K562 (cell line): Measurements from ENCODE around the gene FAAP100. TPM values are rescaled to one million over a fixed set of nuclear protein-coding genes. Genes with fewer than 3 reads are reported as not detected.

Source experiments
- E2F5 ChIP-seq: sonication (generic); formaldehyde crosslinking; IDR thresholded peaks from 2 replicates; pipeline ENCODE4 v1.8.0; 2022; ENCODE audit warnings: mild to moderate bottlenecking, missing genetic modification reagents
- EP400 ChIP-seq: fragments of 450-650 bp; IDR thresholded peaks from 2 replicates; pipeline ENCODE4 v1.6.1; 2017; ENCODE audit warnings: antibody characterized with exemption, mild to moderate bottlenecking, moderate library complexity
- GTF3C2 ChIP-seq: IDR thresholded peaks from 3 replicates; pipeline ENCODE4 v1.6.1; 2011; ENCODE audit warnings: borderline replicate concordance, mild to moderate bottlenecking, moderate library complexity; ENCODE audit not compliant: insufficient read length; ENCODE audit errors: extremely low read depth
- HMBOX1 ChIP-seq: sonication (generic); IDR thresholded peaks from 2 replicates; pipeline ENCODE4 v1.6.1; 2016
- HNRNPLL ChIP-seq: fragments of 200-400 bp; formaldehyde crosslinking; IDR thresholded peaks from 2 replicates; pipeline ENCODE4 v1.6.1; 2017; ENCODE audit warnings: low read length, low read depth, mild to moderate bottlenecking; ENCODE audit not compliant: poor library complexity, severe bottlenecking
- KDM1A ChIP-seq, 2 experiments: fragments of 450-650 bp; IDR thresholded peaks; 2 replicates each; pipeline ENCODE4 v1.6.1; 2016; ENCODE audit warnings: mild to moderate bottlenecking in 2 of 2
- KDM4B ChIP-seq, 2 experiments: fragments of 450-650 bp in 1 of 2; sonication (generic) in 1 of 2; IDR thresholded peaks; 2 replicates each; pipeline ENCODE4 v1.6.1; 2016 to 2017; ENCODE audit warnings: borderline replicate concordance in 2 of 2, antibody characterized with exemption in 1 of 2, low read depth in 1 of 2, mild to moderate bottlenecking in 1 of 2
- MBD2 ChIP-seq: sonication (generic); IDR thresholded peaks from 2 replicates; pipeline ENCODE4 v1.6.1; 2016; ENCODE audit warnings: low read depth, borderline replicate concordance
- MIER1 ChIP-seq: fragments of 450-650 bp; IDR thresholded peaks from 2 replicates; pipeline ENCODE4 v1.6.1; 2016; ENCODE audit warnings: antibody characterized with exemption, mild to moderate bottlenecking, low read depth
- MLX ChIP-seq, 2 experiments: fragments of 450-650 bp in 1 of 2; sonication (generic) in 1 of 2; formaldehyde crosslinking; conservative IDR thresholded peaks; 2 replicates each; pipeline versions ENCODE4 v1.4.0 to v1.8.1; 2020 to 2022; ENCODE audit warnings: mild to moderate bottlenecking in 1 of 2, missing genetic modification reagents in 1 of 2
- MTA3 ChIP-seq: fragments of 450-650 bp; formaldehyde crosslinking; IDR thresholded peaks from 2 replicates; pipeline ENCODE4 v1.6.1; 2017; ENCODE audit warnings: mild to moderate bottlenecking, borderline replicate concordance
- MTF1 ChIP-seq: fragments of 250-450 bp; sonication (Bioruptor Pico); IDR thresholded peaks from 2 replicates; pipeline ENCODE4 v1.9.0; 2021; ENCODE audit warnings: moderate library complexity, mild to moderate bottlenecking, inconsistent platforms, borderline replicate concordance
- MXI1 ChIP-seq: IDR thresholded peaks from 2 replicates; pipeline ENCODE4 v1.6.1; 2011; ENCODE audit warnings: low read depth, mild to moderate bottlenecking, improper control_type of control experiment, low read length
- MYC ChIP-seq, 2 experiments: fragments of 250-450 bp in 1 of 2; sonication (Bioruptor Pico) in 1 of 2; IDR thresholded peaks; 2 replicates each; pipeline versions ENCODE4 v1.5.1 to v1.6.1; 2012 to 2021; ENCODE audit warnings: low read depth in 2 of 2, borderline replicate concordance in 1 of 2, improper control_type of control experiment in 1 of 2, low read length in 1 of 2, mild to moderate bottlenecking in 1 of 2, moderate library complexity in 1 of 2
- PTBP1 ChIP-seq: fragments of 200-400 bp; formaldehyde crosslinking; IDR thresholded peaks from 2 replicates; pipeline ENCODE4 v1.6.1; 2017; ENCODE audit warnings: low read depth, low read length
- SPI1 ChIP-seq: IDR thresholded peaks from 2 replicates; pipeline ENCODE4 v1.6.1; 2011; ENCODE audit warnings: low read depth, low read length, control low read depth, borderline replicate concordance
- TCF3 ChIP-seq: sonication (generic); formaldehyde crosslinking; IDR thresholded peaks from 2 replicates; pipeline ENCODE4 v1.4.0; 2020; ENCODE audit warnings: mild to moderate bottlenecking, missing genetic modification reagents
- TSC22D4 ChIP-seq: fragments of 450-650 bp; IDR thresholded peaks from 2 replicates; pipeline ENCODE4 v1.6.1; 2016; ENCODE audit warnings: missing genetic modification characterization, missing biosample characterization, control low read depth
- WHSC1 ChIP-seq: IDR thresholded peaks from one replicate; pipeline ENCODE4 v1.6.1; 2012; ENCODE audit warnings: low read length, control low read depth, inconsistent platforms
- ZFPM2 ChIP-seq: fragments of 250-450 bp; sonication (Bioruptor Pico); IDR thresholded peaks from 2 replicates; pipeline ENCODE4 v1.5.1; 2022; ENCODE audit warnings: mild to moderate bottlenecking
- ZNF184 ChIP-seq: sonication (generic); formaldehyde crosslinking; IDR thresholded peaks from 2 replicates; pipeline ENCODE4 v1.5.0; 2020; ENCODE audit warnings: missing genetic modification reagents
- ZNF263 ChIP-seq: sonication (generic); formaldehyde crosslinking; IDR thresholded peaks from 2 replicates; pipeline ENCODE4 v1.8.0; 2022; ENCODE audit warnings: mild to moderate bottlenecking, missing genetic modification reagents, borderline replicate concordance
- polyA plus RNA-seq, 8 experiments: library from polyadenylated mRNA; depleted of rRNA in 4 of 8; stranded (reverse) in 5 of 8; unstranded in 3 of 8; fragments of >200 nt; fragmentation: Nextera tagmentation in 2 of 8; fragmentation: Illumina TruSeq in 1 of 8; extraction: Ambion mirVana in 2 of 8; extraction: Trizol in 1 of 8; gene quantifications; 2 replicates each; pipeline versions ENCODE4 v1.2.1 to v1.2.3, GENCODE V29; 2011 to 2014; ENCODE audit warnings: inconsistent platforms in 1 of 8, missing spikeins in 1 of 8
- total RNA-seq, 7 experiments: library from RNA; depleted of rRNA in 6 of 7; stranded (reverse); fragments of >200 nt in 6 of 7; fragmentation: Illumina TruSeq in 2 of 7; extraction: Trizol in 2 of 7; gene quantifications; 2 replicates each; pipeline versions ENCODE4 v1.2.1 to v1.2.3, GENCODE V29; 2011 to 2021; ENCODE audit warnings: low replicate concordance in 1 of 7

FAAP100 gene
- total and polyA plus RNA-seq, 9 of the 15 experiments (the other 6 are each of a cell fraction or from before 2014, with no cell fraction given): 0.31 to 51.2 (median 12.6) TPM

GRCh38 chr17:81519284-81520020, 32.7 kb downstream of the FAAP100 start (continued):
- TF ChIP-seq GTF3C2 (no peak), HNRNPLL (no peak), ZFPM2 (CRISPR knock-in tag) (no peak), MTA3 (peak; percentile 57; the same call in 1 of the 2 replicates), MYC (IDR thresholded peaks at IDR 0.05; ENCODE audit: low read depth, low read length) (peak; percentile 60), MYC (CRISPR knock-in tag; IDR thresholded peaks at IDR 0.05; ENCODE audit: borderline replicate concordance, low read depth) (no peak), SPI1 (no peak), EP400 (peak; percentile 38; the same call in 1 of the 2 replicates), ZNF263 (CRISPR knock-in tag) (peak; percentile 68), MBD2 (no peak), KDM1A (IDR thresholded peaks at IDR 0.05) (no peak), TCF3 (CRISPR knock-in tag) (no peak), MTF1 (no peak), KDM4B (IDR thresholded peaks at IDR 0.05; ENCODE audit: borderline replicate concordance in 2 of 2, low read depth in 1 of 2) (no peak), HMBOX1 (no peak), TSC22D4 (tag) (no peak), E2F5 (no peak), WHSC1 (no peak), MLX (CRISPR knock-in tag; conservative IDR thresholded peaks at IDR 0.05) (no peak), MIER1 (no peak), ZNF184 (CRISPR knock-in tag) (no peak), PTBP1 (no peak), MXI1 (no peak)
